Left lung (tissue), 14 donors: Measurements from ENCODE around the gene TAF6L. TPM values are rescaled to one million over a fixed set of nuclear protein-coding genes. Genes with fewer than 3 reads are reported as not detected.

ENCODE experiments used
- ATAC-seq: fragments of 200-7000 bp; cut with Tn5 transposase; one replicate; pipeline ENCODE4 v1.9.1; 2020; ENCODE audit warnings: moderate library complexity
- DNase-seq, 4 donors: peaks; one replicate each; pipeline ENCODE4 v3.0.0-alpha.2; 2013 to 2020
- H3K27ac ChIP-seq, 2 donors: fragments of 200-600 bp; sonication (generic) in 1 of 2; one replicate each; pipeline versions ENCODE4 v1.5.0 to v1.8.0; 2020 to 2021
- H3K27me3 ChIP-seq, 2 donors: fragments of 200-600 bp; sonication (generic) in 1 of 2; one replicate each; pipeline versions ENCODE4 v1.5.0 to v1.8.0; 2020 to 2021
- H3K36me3 ChIP-seq, 2 donors: fragments of 200-600 bp; sonication (generic) in 1 of 2; one replicate each; pipeline versions ENCODE4 v1.5.0 to v1.8.0; 2020 to 2021
- H3K4me1 ChIP-seq, 2 donors: fragments of 200-600 bp; one replicate each; pipeline ENCODE4 v1.8.0; 2021
- H3K4me3 ChIP-seq, 2 donors: fragments of 200-600 bp; sonication (generic) in 1 of 2; one replicate each; pipeline versions ENCODE4 v1.5.0 to v1.8.0; 2020 to 2021; ENCODE audit warnings: mild to moderate bottlenecking in 1 of 2
- H3K9me3 ChIP-seq, 2 donors: fragments of 200-600 bp; sonication (generic) in 1 of 2; one replicate each; pipeline versions ENCODE4 v1.5.0 to v1.8.0; 2020 to 2021
- CTCF ChIP-seq, 2 donors: fragments of 200-600 bp; sonication (generic) in 1 of 2; IDR thresholded peaks; one replicate each; pipeline versions ENCODE4 v1.5.0 to v1.8.0; 2021; ENCODE audit warnings: antibody characterized with exemption in 2 of 2
- intact Hi-C, 2 donors: fragments of 100-400 bp; cut with DNase I; formaldehyde crosslinking; loops; one replicate each; pipeline versions ENCODE4 v1.11.2 to v1.14.2; 2022
- long read RNA-seq, 12 donors: library from polyadenylated mRNA in 2 of 12; unstranded in 2 of 12; transcript quantifications; one replicate each; pipeline ENCODE4 v2.0.0 and lab custom pipeline, GENCODE V29; 2019 to 2026
- polyA plus RNA-seq, 6 donors: library from polyadenylated mRNA; unstranded; fragments of 120-200 nt; gene quantifications; one replicate each; pipeline ENCODE4 v1.2.1, GENCODE V29; 2013; ENCODE audit not compliant: insufficient read length in 6 of 6
- total RNA-seq, 2 donors: library from RNA; stranded (reverse); fragmentation: NEBNext Ultra II Directional; extraction: Animal tissue kit (Norgen Biotek cat#: 25700); gene quantifications; one replicate each; pipeline ENCODE4 v1.2.1, GENCODE V29; 2021
- donor health status: DM: no; HTN: yes; CAD: no.
- donor health status: DM: no; HTN: no; CAD: no.

The TAF6L gene, protein sequence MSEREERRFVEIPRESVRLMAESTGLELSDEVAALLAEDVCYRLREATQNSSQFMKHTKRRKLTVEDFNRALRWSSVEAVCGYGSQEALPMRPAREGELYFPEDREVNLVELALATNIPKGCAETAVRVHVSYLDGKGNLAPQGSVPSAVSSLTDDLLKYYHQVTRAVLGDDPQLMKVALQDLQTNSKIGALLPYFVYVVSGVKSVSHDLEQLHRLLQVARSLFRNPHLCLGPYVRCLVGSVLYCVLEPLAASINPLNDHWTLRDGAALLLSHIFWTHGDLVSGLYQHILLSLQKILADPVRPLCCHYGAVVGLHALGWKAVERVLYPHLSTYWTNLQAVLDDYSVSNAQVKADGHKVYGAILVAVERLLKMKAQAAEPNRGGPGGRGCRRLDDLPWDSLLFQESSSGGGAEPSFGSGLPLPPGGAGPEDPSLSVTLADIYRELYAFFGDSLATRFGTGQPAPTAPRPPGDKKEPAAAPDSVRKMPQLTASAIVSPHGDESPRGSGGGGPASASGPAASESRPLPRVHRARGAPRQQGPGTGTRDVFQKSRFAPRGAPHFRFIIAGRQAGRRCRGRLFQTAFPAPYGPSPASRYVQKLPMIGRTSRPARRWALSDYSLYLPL
- total RNA-seq (10 to 100 TPM; 14.5 to 24.9 TPM), polyA plus RNA-seq (10 to 100 TPM; 26.6 to 35.2 (median 30.3) TPM)
- long read RNA-seq, donor 1, transcript TAF6L-201 (11 exons, 2,116 nt), result major isoform, 9 of 153 reads
- long read RNA-seq, donor 1, partial matches to known transcripts, result 84 of 153 reads
- long read RNA-seq, donor 1, other reads (novel, unspliced or antisense), result 59 of 153 reads
- long read RNA-seq, donor 2, partial matches to known transcripts, result 73 of 105 reads
- long read RNA-seq, donor 2, other reads (novel, unspliced or antisense), result 29 of 105 reads
- long read RNA-seq, donor 3, partial matches to known transcripts, result 38 of 89 reads
- long read RNA-seq, donor 3, other reads (novel, unspliced or antisense), result 48 of 89 reads
- long read RNA-seq, donor 4, partial matches to known transcripts, result 0 of 4 reads
- long read RNA-seq, donor 4, other reads (novel, unspliced or antisense), result 2 of 4 reads
- long read RNA-seq, donor 5, transcript TAF6L-201 (11 exons, 2,116 nt), result major isoform, 6 of 63 reads
- long read RNA-seq, donor 5, partial matches to known transcripts, result 57 of 63 reads
- long read RNA-seq, donor 5, other reads (novel, unspliced or antisense), result 0 of 63 reads
- long read RNA-seq, donor 6, transcript TAF6L-201 (11 exons, 2,116 nt), result major isoform, 6 of 61 reads
- long read RNA-seq, donor 6, partial matches to known transcripts, result 55 of 61 reads
- long read RNA-seq, donor 6, other reads (novel, unspliced or antisense), result 0 of 61 reads
- long read RNA-seq, donor 7, partial matches to known transcripts, result 24 of 43 reads
- long read RNA-seq, donor 7, other reads (novel, unspliced or antisense), result 16 of 43 reads
- long read RNA-seq, donor 8, partial matches to known transcripts, result 37 of 40 reads
- long read RNA-seq, donor 8, other reads (novel, unspliced or antisense), result 0 of 40 reads
- long read RNA-seq, donor 9, result 0 reads
- long read RNA-seq, donor 10, transcript TAF6L-201 (11 exons, 2,116 nt), result major isoform, 11 of 16 reads
- long read RNA-seq, donor 10, partial matches to known transcripts, result 1 of 16 reads
- long read RNA-seq, donor 10, other reads (novel, unspliced or antisense), result 4 of 16 reads
- long read RNA-seq, donor 11, partial matches to known transcripts, result 37 of 41 reads
- long read RNA-seq, donor 11, other reads (novel, unspliced or antisense), result 0 of 41 reads
- long read RNA-seq, donor 12, partial matches to known transcripts, result 115 of 125 reads
- long read RNA-seq, donor 12, other reads (novel, unspliced or antisense), result 5 of 125 reads

GRCh38 chr11:62771144-62772021 is at the start of gene TAF6L:
TAF6L (plus strand) TSS chr11:62771396; CDS start chr11:62775784, 4,388 bp downstream.
- intact Hi-C loops, result no loop called here
- ATAC-seq, result peak; percentile 97

DNA sequence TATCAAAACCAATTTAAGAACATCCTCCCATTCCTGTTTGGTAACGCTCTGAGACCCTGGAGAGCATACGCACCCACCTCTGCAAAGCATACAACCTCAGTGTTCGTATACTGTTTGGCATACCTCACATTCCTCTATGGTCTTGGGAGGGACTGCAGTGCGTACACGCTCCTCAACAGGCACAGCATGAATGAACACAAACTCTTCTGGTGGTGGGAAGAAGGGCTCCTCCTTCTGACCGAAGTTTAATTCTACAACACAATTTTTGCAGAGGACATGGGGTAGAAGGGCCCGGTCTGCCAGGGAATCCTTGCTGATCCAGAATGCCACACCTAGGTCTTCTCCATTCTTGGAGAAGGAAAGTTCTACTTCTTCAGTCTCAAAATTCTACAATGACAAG is 49.2 kb upstream of the TAF6L start:
- Histone ChIP-seq H3K4me3 (no peak overlapping the region), H3K27ac (no peak overlapping the region), H3K27me3 (no peaks in the 10 kb centered on the region), H3K9me3 (no peaks in the 10 kb centered on the region), H3K4me1 (peaks cover 15 to 29% of the 10 kb centered on the region in 2 donors), H3K36me3 (peaks cover 22 to 72% of the 10 kb centered on the region in 2 donors)
- TF ChIP-seq CTCF (IDR thresholded peaks at IDR 0.05), result no peak
- intact Hi-C loops, result no loop called here
- ATAC-seq (peak; percentile 25), DNase-seq (no peak)

More at GRCh38 chr11:62771144-62772021, at the start of gene TAF6L:
- Histone ChIP-seq H3K4me3 (peak within 1 kb of the TSS; percentile 52 to 72), H3K27me3 (no peaks in the 10 kb centered on the region), H3K9me3 (no peaks in the 10 kb centered on the region), H3K27ac (peak within 1 kb of the TSS; percentile 91 to 94), H3K36me3 (peaks cover 0 to 32% of the 10 kb centered on the region in 2 donors), H3K4me1 (peaks cover 16 to 42% of the 10 kb centered on the region in 2 donors)
- peak; percentile 95 to 98 (median 97) for DNase-seq
- TF ChIP-seq CTCF (IDR thresholded peaks at IDR 0.05), result no peak

DNA sequence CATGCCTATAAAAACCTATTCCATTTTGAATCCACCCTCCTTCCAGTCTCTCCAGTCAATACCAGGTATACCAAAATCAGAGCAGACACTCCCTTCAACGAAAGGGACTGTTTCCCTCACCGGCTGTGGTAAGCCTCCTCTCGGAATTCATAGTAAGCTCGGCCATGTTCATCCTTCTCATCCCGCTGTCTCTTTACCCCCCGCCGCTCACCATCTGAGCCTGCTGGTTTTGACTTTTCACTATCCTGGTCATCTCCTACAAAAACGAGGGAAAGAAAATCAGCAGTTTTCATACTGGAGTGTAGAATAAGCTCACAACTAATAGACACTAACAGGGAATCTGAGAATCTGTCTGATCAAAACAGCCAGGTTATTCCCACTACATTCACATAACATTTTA is 47.0 kb upstream of the TAF6L start:
- Histone ChIP-seq H3K4me1 (peaks cover 15 to 31% of the 10 kb centered on the region in 2 donors), H3K27me3 (no peaks in the 10 kb centered on the region), H3K36me3 (peaks cover 22 to 50% of the 10 kb centered on the region in 2 donors), H3K9me3 (no peaks in the 10 kb centered on the region), H3K4me3 (peak overlapping the region in 1 of 2 donors; percentile 95), H3K27ac (no peak overlapping the region)
- TF ChIP-seq CTCF (IDR thresholded peaks at IDR 0.05), result no peak
- ATAC-seq, result no peak
- intact Hi-C loops, result no loop called here
- no peak for DNase-seq
